HG03469 (cell line): ENCODE results near the gene GPI.
"Not testable (repeated sequence)": the region's sequence is repeated elsewhere in the genome, so short reads cannot be mapped to it uniquely, and the experiment has no call there.

ENCODE experiments used
- ATAC-seq: cut with Tn5 transposase; IDR thresholded peaks from one replicate; pipeline ENCODE4 v1.9.1; 2021; ENCODE audit warnings: mild to moderate bottlenecking, moderate library complexity, moderate number of reproducible peaks; ENCODE audit not compliant: unreplicated experiment

Gene GPI

GRCh38 chr19:34366738-34367623, 2.0 kb downstream of the GPI start:
- ATAC-seq = no peak

GRCh38 chr19:34367624-34367957, 2.6 kb downstream of the GPI start:
- no peak for ATAC-seq

GRCh38 chr19:34368338-34368737, 3.3 kb downstream of the GPI start:
- ATAC-seq = no peak

GRCh38 chr19:34369166-34369565, 4.2 kb downstream of the GPI start:
- not testable (repeated sequence) for ATAC-seq

GRCh38 chr19:34370117-34370516, 5.1 kb downstream of the GPI start:
- no peak for ATAC-seq

GRCh38 chr19:34370983-34371382, 6.0 kb downstream of the GPI start:
- no peak for ATAC-seq

GRCh38 chr19:34373601-34374288, 8.7 kb downstream of the GPI start:
- no peak for ATAC-seq

GRCh38 chr19:34375598-34375997, 10.6 kb downstream of the GPI start:
- ATAC-seq = no peak

- ATAC-seq = no peak
Measured at GRCh38 chr19:34380639-34381241, 15.7 kb downstream of the GPI start.

- no peak for ATAC-seq
Measured at GRCh38 chr19:34381399-34382251, 16.6 kb downstream of the GPI start.

GRCh38 chr19:34382471-34382870, 17.5 kb downstream of the GPI start:
- ATAC-seq = no peak

GRCh38 chr19:34383599-34383998, 18.6 kb downstream of the GPI start:
- no peak for ATAC-seq

GRCh38 chr19:34386645-34387445, 21.8 kb downstream of the GPI start:
- no peak for ATAC-seq

- ATAC-seq = no peak
Measured at GRCh38 chr19:34387446-34387810, 22.4 kb downstream of the GPI start.

- not testable (repeated sequence) for ATAC-seq
Measured at GRCh38 chr19:34388745-34389144, 23.7 kb downstream of the GPI start.

- no peak for ATAC-seq
Measured at GRCh38 chr19:34391813-34392212, 26.8 kb downstream of the GPI start.

- no peak for ATAC-seq
Measured at GRCh38 chr19:34393031-34393430, 28.0 kb downstream of the GPI start.

GRCh38 chr19:34393629-34394028, 28.6 kb downstream of the GPI start:
- ATAC-seq = no peak

GRCh38 chr19:34397853-34398252, 32.9 kb downstream of the GPI start:
- ATAC-seq = no peak

GRCh38 chr19:34399886-34400285, 34.9 kb downstream of the GPI start:
- no peak for ATAC-seq
